ENCODE data around the gene RRP9.

DNA sequence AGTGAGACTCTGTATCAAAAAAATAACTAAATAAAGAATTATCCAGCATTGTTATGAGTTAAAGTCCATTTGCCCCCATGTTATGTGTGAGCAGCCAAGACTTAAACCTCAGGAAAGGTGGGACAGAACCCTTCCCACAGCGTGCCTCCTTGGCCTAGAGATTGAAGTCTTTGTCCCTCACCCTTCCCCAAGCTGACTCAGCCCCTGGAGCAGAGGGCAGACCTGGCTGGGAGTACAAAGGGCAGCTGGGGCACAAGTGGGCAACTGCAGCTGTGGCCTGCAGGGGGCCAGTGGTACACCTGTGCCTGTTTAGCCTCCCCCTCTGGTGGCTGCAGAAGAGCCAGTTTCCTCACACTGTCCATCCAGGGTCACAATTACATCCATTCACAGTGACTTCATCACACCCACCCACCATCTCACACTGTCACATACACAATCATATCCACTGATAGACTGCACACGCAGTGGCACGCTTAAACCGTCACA is 40.7 kb upstream of the RRP9 start:
- TF ChIP-seq, protein P1, sequence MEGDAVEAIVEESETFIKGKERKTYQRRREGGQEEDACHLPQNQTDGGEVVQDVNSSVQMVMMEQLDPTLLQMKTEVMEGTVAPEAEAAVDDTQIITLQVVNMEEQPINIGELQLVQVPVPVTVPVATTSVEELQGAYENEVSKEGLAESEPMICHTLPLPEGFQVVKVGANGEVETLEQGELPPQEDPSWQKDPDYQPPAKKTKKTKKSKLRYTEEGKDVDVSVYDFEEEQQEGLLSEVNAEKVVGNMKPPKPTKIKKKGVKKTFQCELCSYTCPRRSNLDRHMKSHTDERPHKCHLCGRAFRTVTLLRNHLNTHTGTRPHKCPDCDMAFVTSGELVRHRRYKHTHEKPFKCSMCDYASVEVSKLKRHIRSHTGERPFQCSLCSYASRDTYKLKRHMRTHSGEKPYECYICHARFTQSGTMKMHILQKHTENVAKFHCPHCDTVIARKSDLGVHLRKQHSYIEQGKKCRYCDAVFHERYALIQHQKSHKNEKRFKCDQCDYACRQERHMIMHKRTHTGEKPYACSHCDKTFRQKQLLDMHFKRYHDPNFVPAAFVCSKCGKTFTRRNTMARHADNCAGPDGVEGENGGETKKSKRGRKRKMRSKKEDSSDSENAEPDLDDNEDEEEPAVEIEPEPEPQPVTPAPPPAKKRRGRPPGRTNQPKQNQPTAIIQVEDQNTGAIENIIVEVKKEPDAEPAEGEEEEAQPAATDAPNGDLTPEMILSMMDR (IDR thresholded peaks at IDR 0.05), result peak in 3 of 4 experiments; percentile 12 to 36 (median 16)
- no peak for TF ChIP-seq POLR2A (IDR thresholded peaks at IDR 0.05)
- TF ChIP-seq POLR2AphosphoS5 (IDR thresholded peaks at IDR 0.05), result no peak

All from prostate gland (tissue), 2 donors.